GM12873 (cell line): ENCODE results near the gene DSG3.

ENCODE experiments used
- CTCF ChIP-seq: IDR thresholded peaks from 2 replicates; pipeline ENCODE4 v1.5.1; 2012; ENCODE audit warnings: low read depth, mild to moderate bottlenecking, moderate library complexity, low read length, control low read depth; ENCODE audit not compliant: insufficient read depth; ENCODE audit errors: missing control alignments

Gene DSG3

DNA sequence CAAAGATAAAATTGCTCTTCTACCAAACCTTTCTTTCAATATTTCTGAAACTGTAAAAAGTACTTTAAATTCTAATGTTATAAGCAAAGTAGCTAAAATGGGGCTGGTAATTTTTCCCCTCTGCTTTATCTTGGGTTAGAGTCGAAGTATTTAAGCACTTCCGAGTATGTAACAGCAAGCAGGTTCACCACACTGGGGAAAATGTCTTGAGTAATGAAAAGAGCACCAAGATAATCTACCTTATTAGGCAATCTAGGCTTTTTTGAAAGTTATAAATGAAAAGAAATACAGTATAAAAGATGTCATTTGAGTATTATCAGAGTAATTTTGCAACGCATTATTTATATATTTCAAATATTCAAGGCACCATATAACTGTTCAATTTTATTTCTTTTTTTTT lies 687 bp upstream of the DSG3 start:
- no peak for TF ChIP-seq CTCF

GRCh38 chr18:31450409-31450808 lies 2.9 kb downstream of the DSG3 start:
- no peak for TF ChIP-seq CTCF

- no peak for TF ChIP-seq CTCF
Observed at GRCh38 chr18:31451625-31452024, 4.1 kb downstream of the DSG3 start.

GRCh38 chr18:31454066-31454708 lies 6.6 kb downstream of the DSG3 start:
- no peak for TF ChIP-seq CTCF

DNA sequence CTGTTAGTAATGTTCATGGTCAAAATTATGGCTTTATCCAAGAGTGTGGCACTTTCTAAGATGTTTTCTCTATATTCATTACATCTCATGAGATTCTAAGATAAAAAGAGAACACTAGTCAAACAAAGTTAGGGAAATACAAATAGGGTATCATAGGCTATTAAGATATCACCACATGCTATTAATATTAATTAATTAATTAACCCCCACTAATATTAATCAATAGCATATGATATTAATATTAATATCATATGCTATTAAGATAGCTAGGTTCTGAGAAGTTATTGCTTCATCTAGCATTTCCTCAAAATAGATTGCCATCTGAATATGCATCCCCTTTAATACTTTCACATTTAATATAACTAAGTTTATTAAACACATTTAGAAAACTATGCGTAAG lies 22.1 kb downstream of the DSG3 start:
- no peak for TF ChIP-seq CTCF

GRCh38 chr18:31478688-31479087 lies 31.1 kb downstream of the DSG3 start:
- TF ChIP-seq CTCF: no peak

- no peak for TF ChIP-seq CTCF
Observed at GRCh38 chr18:31482051-31482450, 34.5 kb downstream of the DSG3 start.
